ENCODE measurements around the gene ADM5.

- TF ChIP-seq CTCF (IDR thresholded peaks at IDR 0.05) (no peak), POLR2AphosphoS5 (IDR thresholded peaks at IDR 0.05) (no peak), POLR2A (IDR thresholded peaks at IDR 0.05) (no peak), EP300 (IDR thresholded peaks at IDR 0.05) (no peak)
Measured at GRCh38 chr19:49687150-49687549, 2.2 kb upstream of the ADM5 start.
